SIG-M5 (cell line): ENCODE measurements around the gene KLHL1.

Experiments used
- DNase-seq: peaks from one replicate; lab custom pipeline; 2025; lab: John Stamatoyannopoulos, UW

The KLHL1 gene

DNA sequence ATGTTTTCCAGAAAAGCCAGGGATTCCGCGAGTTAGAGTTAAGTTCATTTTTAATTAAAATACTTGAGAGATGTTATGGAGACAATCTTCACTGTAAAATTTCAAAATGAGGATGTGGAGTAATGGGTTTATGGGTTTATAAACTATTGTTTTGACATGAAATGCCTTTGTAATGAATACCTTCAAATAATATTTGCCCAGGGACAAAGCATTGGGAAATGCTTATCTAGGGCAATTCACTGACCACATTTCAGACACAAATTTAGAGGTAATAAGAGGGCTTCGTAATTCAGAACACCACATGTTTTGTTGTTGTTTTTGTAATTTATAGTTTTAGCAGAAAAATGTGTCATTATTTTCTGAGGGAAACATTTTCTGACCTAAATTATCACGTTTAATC, 241.7 kb downstream of the KLHL1 start:
- no peak for DNase-seq

GRCh38 chr13:69857183-69857821, 250.9 kb downstream of the KLHL1 start:
- DNase-seq = no peak

DNA sequence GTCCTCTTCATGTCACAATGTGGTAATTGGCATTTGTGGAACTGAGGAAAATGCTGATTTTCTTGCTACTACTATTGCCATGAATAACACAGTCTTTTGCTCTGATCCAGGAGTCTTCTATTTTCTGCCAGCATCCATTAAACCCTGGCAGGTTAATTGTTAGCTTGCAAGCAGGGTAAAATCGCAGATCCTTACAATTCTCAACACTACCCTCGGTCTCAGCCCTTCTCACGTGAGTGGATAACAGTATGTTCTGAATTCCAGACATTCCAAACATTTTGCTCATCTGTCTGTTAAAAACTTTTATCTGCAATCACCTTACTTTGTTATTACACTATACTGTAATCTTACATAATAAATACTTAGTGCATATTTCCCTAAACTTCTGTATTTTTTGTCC, 251.9 kb downstream of the KLHL1 start:
- DNase-seq = no peak

DNA sequence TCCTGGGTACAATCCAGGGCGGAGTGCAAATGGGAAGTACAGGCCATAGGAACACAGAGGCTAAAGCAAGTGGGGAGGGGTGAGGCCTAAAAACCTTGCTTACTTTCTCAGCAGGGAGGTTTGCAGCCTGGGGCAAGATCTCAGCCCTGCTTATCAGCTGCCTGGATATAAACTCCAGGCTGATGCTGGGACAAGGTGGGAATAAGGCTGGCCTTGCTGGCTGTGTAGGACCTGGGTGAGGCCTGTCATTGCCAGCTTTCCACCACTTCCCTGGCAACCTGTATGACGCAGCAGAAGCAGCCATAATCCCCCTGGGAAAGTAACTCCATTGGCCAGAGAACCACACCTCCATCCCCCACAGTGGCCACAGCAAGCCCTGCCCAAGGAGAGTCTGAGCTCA, 279.7 kb downstream of the KLHL1 start:
- no peak for DNase-seq

GRCh38 chr13:69820180-69820579, 288.1 kb downstream of the KLHL1 start:
- DNase-seq = no peak

- DNase-seq = no peak
These were observed 290.9 kb downstream of the KLHL1 start for GRCh38 chr13:69817333-69817869.

DNA sequence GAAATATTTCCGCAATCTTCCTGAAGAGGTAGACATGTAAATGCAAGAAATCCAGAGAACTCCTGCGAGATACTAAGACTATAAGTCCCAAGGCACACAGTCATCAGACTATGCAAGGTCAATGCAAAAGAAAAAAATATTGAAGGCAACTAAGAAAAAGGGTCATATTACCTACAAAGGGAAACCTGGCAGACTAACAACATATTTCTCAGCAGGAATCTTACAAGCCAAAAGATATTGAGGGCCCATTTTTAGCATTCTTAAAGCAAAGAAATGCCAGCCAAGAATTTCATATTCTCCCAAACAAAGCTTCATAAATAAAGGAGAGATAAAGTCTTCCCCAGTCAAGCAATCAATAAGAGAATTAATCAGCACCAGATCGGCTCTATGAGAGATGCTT, 299.1 kb downstream of the KLHL1 start:
- no peak for DNase-seq

- no peak for DNase-seq
These were observed 312.0 kb downstream of the KLHL1 start for GRCh38 chr13:69796256-69796655.

GRCh38 chr13:69793783-69794453, 314.3 kb downstream of the KLHL1 start:
- no peak for DNase-seq

DNA sequence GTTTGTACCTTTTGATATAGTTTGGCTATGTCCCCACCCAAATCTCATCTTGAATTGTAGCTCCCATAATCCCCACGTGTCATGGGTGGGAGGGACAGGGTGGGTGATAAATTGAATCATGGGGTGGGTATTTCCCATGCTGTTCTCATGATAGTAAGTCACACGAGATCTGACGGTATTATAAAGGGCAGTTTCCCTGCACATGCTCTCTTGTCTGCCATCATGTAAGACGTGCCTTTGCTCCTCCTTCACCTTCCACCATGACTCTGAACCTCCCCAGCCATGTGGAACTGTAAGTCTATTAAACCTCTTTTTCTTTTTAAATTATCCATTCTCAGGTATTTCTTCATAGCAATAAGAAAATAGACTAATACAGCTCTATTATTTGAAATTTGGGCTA, 331.3 kb downstream of the KLHL1 start:
- DNase-seq = no peak

DNA sequence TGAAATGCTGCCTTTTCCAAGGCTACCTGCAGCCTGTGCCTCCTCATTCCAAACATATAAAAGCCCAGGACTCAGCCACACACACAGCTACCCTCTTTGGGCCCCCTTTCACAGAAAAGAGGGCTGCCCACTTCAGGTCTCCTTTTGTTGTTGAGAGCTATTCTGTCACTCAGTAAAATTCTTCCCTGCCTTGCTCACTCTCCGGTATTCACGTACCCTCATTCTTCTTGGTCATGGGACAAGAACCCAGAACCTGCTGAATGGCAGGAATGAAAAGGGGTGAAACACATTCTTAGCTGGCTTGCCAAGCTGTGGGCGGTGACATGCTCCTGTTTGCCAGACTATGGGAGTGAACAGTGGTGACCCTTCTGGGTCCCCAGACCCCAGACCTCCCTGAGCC, 338.6 kb downstream of the KLHL1 start:
- no peak for DNase-seq

- no peak for DNase-seq
These were observed 346.7 kb downstream of the KLHL1 start for GRCh38 chr13:69761581-69761980.

DNA sequence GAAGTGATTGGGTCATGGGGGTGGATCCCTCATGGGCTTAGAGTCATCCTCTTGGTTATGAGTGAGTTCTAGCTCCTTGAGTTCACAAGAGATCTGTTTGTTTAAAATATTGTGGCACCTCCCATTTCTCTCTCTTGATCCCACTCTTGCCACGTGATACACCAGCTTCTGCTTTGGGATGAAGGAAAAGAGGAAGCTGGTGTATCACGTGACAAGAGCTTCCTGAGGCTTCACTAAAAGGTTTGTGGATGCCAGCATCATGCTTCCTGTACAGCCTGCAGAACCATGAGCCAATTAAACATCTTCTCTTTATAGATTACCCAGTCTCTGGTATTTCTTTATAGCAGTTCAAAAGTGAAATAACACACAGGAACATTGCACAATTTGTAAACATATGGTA, 353.2 kb downstream of the KLHL1 start:
- no peak for DNase-seq

GRCh38 chr13:69751259-69751658, 357.0 kb downstream of the KLHL1 start:
- DNase-seq = no peak

DNA sequence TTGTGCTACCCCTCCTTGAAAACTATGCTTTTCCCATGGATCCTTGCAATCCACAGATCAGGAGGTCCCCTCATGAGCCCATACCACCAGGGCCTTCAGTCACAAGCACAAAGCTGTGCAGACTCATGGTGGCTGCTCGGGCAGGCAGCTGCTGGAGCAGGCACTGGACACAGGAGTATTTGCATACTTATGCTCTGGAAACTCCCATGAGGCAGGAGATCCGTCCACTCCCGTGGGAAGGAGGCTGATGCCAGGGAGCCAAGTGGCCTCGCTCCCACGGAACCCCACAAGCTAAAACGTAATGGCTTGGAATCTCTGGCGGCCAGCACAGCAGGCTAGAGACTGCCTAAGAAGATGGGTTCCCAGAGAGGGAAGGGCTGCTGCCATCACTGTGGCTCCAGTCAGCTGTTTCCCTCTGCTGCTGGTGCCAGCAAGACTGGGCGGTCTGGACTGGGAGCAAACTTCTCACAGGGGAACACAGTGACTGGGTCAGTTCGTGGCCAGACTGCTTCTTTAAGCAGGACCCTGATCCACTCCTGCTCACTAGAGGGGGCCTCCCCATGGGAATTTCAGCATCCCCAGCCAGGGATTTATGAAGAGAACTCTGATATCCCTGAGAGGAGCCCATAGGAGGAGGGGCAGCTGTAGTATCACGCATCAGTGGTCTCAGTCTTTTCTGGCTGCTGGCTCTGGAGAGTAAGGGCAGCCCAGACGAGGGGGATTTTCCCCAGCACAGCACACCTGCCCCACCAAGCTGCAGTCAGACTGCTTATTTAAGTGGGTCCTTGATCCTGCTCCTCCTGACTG, 370.9 kb downstream of the KLHL1 start:
- DNase-seq = no peak

- no peak for DNase-seq
These were observed 386.6 kb downstream of the KLHL1 start for GRCh38 chr13:69721631-69722030.

- DNase-seq = no peak
These were observed 387.8 kb downstream of the KLHL1 start for GRCh38 chr13:69720278-69720983.

DNA sequence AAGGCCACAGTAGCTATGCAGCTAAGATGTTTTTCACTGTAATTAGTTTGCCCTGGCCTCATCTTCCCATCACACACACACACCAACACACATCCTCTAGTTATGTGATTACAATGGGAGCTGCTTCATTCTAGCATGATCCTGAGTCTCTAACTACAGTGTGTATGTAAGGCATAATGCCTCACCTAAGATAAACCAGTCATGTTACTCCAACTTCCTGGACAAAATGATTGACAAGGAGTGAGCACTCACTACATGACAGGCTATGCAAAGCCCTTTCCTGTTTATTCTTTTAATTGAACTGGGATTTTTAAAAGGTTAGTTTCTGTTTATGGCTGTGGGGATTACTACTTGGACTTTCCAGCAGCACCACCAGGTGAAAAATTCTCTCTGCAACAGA, 401.4 kb downstream of the KLHL1 start:
- DNase-seq = no peak

DNA sequence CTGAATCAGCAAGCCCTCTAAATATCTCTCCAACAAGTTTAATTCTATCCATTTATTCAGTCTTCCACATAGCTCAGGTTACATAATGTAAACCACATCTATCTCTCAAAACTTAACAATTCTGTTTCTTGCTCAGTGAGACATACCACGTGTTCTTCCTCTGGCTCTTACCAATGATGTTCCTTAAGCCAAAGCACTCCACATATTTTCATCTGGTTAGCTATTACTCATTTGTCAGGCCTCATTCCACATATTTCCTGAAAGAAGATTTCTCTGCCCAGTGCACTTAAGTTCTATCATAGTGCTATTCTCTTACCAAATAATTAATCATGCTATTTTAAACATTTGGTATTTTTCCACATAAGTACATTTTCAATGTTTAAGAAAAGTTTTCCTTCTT, 403.9 kb downstream of the KLHL1 start:
- no peak for DNase-seq

GRCh38 chr13:69690999-69691398, 417.3 kb downstream of the KLHL1 start:
- DNase-seq = no peak

DNA sequence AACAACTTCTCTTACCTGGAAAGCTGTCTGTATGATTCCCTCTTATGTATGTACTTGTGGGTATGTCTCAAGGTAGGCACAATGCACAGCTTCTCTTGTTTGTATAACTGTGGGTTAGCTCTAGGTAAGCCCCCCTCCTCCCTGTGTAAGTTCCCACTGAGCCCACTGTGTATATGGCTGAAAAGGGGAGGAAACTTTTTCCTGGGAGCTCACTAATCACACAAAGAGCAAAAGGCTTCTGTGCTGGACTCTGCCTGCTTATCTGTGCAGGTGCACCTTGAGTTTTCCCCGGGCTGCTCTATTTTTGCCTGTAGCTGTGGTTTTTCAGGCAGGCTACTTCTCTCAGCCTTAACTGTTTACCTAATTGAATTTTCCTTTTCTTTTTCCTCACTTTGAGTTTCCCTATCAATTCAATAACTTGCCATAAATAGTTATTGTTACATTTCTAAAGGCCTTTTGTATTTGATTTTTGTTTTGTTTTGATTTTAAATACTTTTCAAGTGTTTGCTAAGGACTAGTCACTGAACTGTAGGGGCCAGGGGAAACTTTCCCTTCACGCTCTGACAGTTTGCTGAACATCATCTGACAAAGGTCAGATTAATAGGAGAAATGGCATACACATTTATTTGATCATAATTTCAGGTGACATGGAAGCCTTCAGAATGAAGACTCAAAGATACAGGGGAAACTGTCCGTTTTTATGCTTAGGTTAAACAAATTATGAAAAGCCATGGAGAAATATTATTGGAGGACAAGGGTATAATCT, 424.1 kb downstream of the KLHL1 start:
- no peak for DNase-seq

- no peak for DNase-seq
These were observed 426.5 kb downstream of the KLHL1 start for GRCh38 chr13:69681722-69682121.
